Measurements from ENCODE around the gene CFAP100. TPM values are rescaled to one million over a fixed set of nuclear protein-coding genes. Genes with fewer than 3 reads are reported as not detected.
A peak's percentile ranks its signal among the peaks of the same experiment; 100 is the strongest.

CFAP100 gene
- total RNA-seq, 2 donors from 2014 or later = 0.44 to 0.66 TPM

- H3K27ac ChIP-seq (ENCODE audit: low read depth, low read length) = no peak overlapping the region
- no peaks in the 10 kb centered on the region for H3K4me1 ChIP-seq (ENCODE audit: control insufficient read depth, insufficient read depth, low read length)
- H3K36me3 ChIP-seq (ENCODE audit: control insufficient read depth, insufficient read depth, low read length) = no peaks in the 10 kb centered on the region
- Mint-ChIP-seq H3K36me3 (ENCODE audit: low read depth) (no peaks in the 10 kb centered on the region), H3K27me3 (ENCODE audit: insufficient read depth) (no peaks in the 10 kb centered on the region), H3K4me1 (no peaks in the 10 kb centered on the region), H3K4me3 (no peak overlapping the region), H3K27ac (no peak overlapping the region), H3K9me3 (peaks cover 13% of the 10 kb centered on the region)
- no peak for TF ChIP-seq CTCF (conservative IDR thresholded peaks at IDR 0.05)
- no peak overlapping the region for H3K9ac ChIP-seq (ENCODE audit: extremely low read depth, low read length, poor library complexity, severe bottlenecking)
- H3K4me3 ChIP-seq (ENCODE audit: low read length) = no peak overlapping the region
- WGBS, 2 experiments (ENCODE audit: insufficient coverage in 1 of 2, insufficient read length in 1 of 2) = 100% methylated on average over 1 of the region's 1 CpG
- peak; percentile 41 for DNase-seq
- H3K27me3 ChIP-seq (ENCODE audit: control insufficient read depth, insufficient read depth, low read length, poor library complexity, severe bottlenecking) = no peaks in the 10 kb centered on the region
- peaks cover 1% of the 10 kb centered on the region for H3K9me3 ChIP-seq (ENCODE audit: control insufficient read depth, low read length)
These were observed 36.4 kb downstream of the CFAP100 start for GRCh38 chr3:126431103-126431534.

- Histone ChIP-seq H3K36me3 (ENCODE audit: control insufficient read depth, insufficient read depth, low read length) (no peaks in the 10 kb centered on the region), H3K4me1 (ENCODE audit: control insufficient read depth, insufficient read depth, low read length) (no peaks in the 10 kb centered on the region), H3K27me3 (ENCODE audit: control insufficient read depth, insufficient read depth, low read length, poor library complexity, severe bottlenecking) (no peaks in the 10 kb centered on the region), H3K27ac (ENCODE audit: low read depth, low read length) (no peak overlapping the region), H3K4me3 (ENCODE audit: low read length) (no peak overlapping the region), H3K9ac (ENCODE audit: extremely low read depth, low read length, poor library complexity, severe bottlenecking) (no peak overlapping the region), H3K9me3 (ENCODE audit: control insufficient read depth, low read length) (no peaks in the 10 kb centered on the region)
- no peak for TF ChIP-seq CTCF (conservative IDR thresholded peaks at IDR 0.05)
- DNase-seq = no peak
- Mint-ChIP-seq H3K27me3 (ENCODE audit: insufficient read depth) (no peaks in the 10 kb centered on the region), H3K27ac (no peak overlapping the region), H3K36me3 (ENCODE audit: low read depth) (peaks cover 6% of the 10 kb centered on the region), H3K4me3 (no peak overlapping the region), H3K4me1 (no peaks in the 10 kb centered on the region), H3K9me3 (peaks cover 2% of the 10 kb centered on the region)
- whole genome bisulfite sequencing, 2 experiments (ENCODE audit: insufficient coverage in 1 of 2, insufficient read length in 1 of 2) = 87 to 91% methylated on average over 4 of the region's 4 CpGs
These were observed 37.8 kb downstream of the CFAP100 start for GRCh38 chr3:126432361-126433104.

- H3K27ac Mint-ChIP-seq = no peak overlapping the region
- Histone ChIP-seq H3K9me3 (ENCODE audit: control insufficient read depth, low read length) (no peaks in the 10 kb centered on the region), H3K27ac (ENCODE audit: low read depth, low read length) (no peak overlapping the region), H3K9ac (ENCODE audit: extremely low read depth, low read length, poor library complexity, severe bottlenecking) (no peak overlapping the region), H3K4me1 (ENCODE audit: control insufficient read depth, insufficient read depth, low read length) (no peaks in the 10 kb centered on the region), H3K36me3 (ENCODE audit: control insufficient read depth, insufficient read depth, low read length) (peaks cover 2% of the 10 kb centered on the region), H3K4me3 (ENCODE audit: low read length) (no peak overlapping the region), H3K27me3 (ENCODE audit: control insufficient read depth, insufficient read depth, low read length, poor library complexity, severe bottlenecking) (no peaks in the 10 kb centered on the region)
- DNase-seq = peak; percentile 31
- no peaks in the 10 kb centered on the region for H3K9me3 Mint-ChIP-seq
- no peaks in the 10 kb centered on the region for H3K27me3 Mint-ChIP-seq (ENCODE audit: insufficient read depth)
- peaks cover 11% of the 10 kb centered on the region for H3K36me3 Mint-ChIP-seq (ENCODE audit: low read depth)
- no peak for TF ChIP-seq CTCF (conservative IDR thresholded peaks at IDR 0.05)
- H3K4me3 Mint-ChIP-seq = no peak overlapping the region
- 86 to 93% methylated on average over 4 to 6 of the region's 6 CpGs for WGBS, 2 experiments (ENCODE audit: insufficient coverage in 1 of 2, insufficient read length in 1 of 2)
- no peaks in the 10 kb centered on the region for H3K4me1 Mint-ChIP-seq
These were observed 38.4 kb downstream of the CFAP100 start for GRCh38 chr3:126433105-126433430.
